HL-60 (cell line): Measurements from ENCODE around the gene SYNGR4.
"Not testable (repeated sequence)": the region's sequence is repeated elsewhere in the genome, so short reads cannot be mapped to it uniquely, and the experiment has no call there.

Source experiments
- DNase-seq, 2 experiments: peaks; one replicate each; pipeline ENCODE4 v3.0.0-alpha.2; 2010 to 2020; ENCODE audit warnings: low read depth in 1 of 2, low spot score in 1 of 2
- H3K27ac ChIP-seq: fragments of 250-450 bp; sonication (Bioruptor Pico); replicated peaks from 2 replicates; pipeline ENCODE4 v1.5.1; 2020; ENCODE audit warnings: mild to moderate bottlenecking, moderate library complexity
- H3K27me3 ChIP-seq: fragments of 250-450 bp; sonication (Bioruptor Pico); 2 replicates; pipeline ENCODE4 v1.5.1; 2021; ENCODE audit warnings: mild to moderate bottlenecking, moderate library complexity; ENCODE audit not compliant: insufficient read depth, poor library complexity, severe bottlenecking
- H3K4me3 ChIP-seq: replicated peaks from 2 replicates; pipeline ENCODE4 v1.5.1; 2011; ENCODE audit warnings: mild to moderate bottlenecking, control low read depth, low read length; ENCODE audit not compliant: insufficient read depth
- GABPA ChIP-seq: IDR thresholded peaks from 2 replicates; pipeline ENCODE4 v1.6.1; 2012; ENCODE audit warnings: low read depth
- POLR2AphosphoS5 ChIP-seq: IDR thresholded peaks from 2 replicates; pipeline ENCODE4 v1.6.1; 2012; ENCODE audit warnings: low read depth
- REST ChIP-seq: IDR thresholded peaks from 2 replicates; pipeline ENCODE4 v1.6.1; 2012; ENCODE audit warnings: low read depth; ENCODE audit not compliant: insufficient replicate concordance
- SPI1 ChIP-seq: IDR thresholded peaks from 2 replicates; pipeline ENCODE4 v1.6.1; 2012; ENCODE audit warnings: low read depth, mild to moderate bottlenecking, borderline replicate concordance
- long read RNA-seq: library from polyadenylated mRNA; unstranded; transcript quantifications from one replicate; pipeline ENCODE4 v2.0.0, GENCODE V29; 2020
- TF ChIP-seq, protein P1 (sequence below): IDR thresholded peaks from one replicate; pipeline ENCODE4 v1.5.1; 2011; ENCODE audit warnings: low read length, control low read depth, inconsistent platforms; ENCODE audit not compliant: insufficient read depth

SYNGR4 gene, protein sequence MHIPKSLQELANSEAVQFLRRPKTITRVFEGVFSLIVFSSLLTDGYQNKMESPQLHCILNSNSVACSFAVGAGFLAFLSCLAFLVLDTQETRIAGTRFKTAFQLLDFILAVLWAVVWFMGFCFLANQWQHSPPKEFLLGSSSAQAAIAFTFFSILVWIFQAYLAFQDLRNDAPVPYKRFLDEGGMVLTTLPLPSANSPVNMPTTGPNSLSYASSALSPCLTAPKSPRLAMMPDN
- long read RNA-seq, partial matches to known transcripts: 0 of 1 reads
- long read RNA-seq, other reads (novel, unspliced or antisense): 0 of 1 reads

GRCh38 chr19:48363810-48364597 lies at the start of gene SYNGR4, which contains the start of gene TMEM143:
SYNGR4 (plus strand) TSS chr19:48364367; CDS start chr19:48365843, 1,476 bp downstream.
TMEM143 (minus strand) TSS chr19:48363940; CDS start chr19:48363920, 20 bp downstream.
- H3K27ac ChIP-seq: peak within 1 kb of the TSS; percentile 91
- peak within 1 kb of the TSS; percentile 65 for H3K4me3 ChIP-seq
- no peaks in the 10 kb centered on the region for H3K27me3 ChIP-seq
- DNase-seq: peak; percentile 99 to 100
- TF ChIP-seq REST (no peak), POLR2AphosphoS5 (peak; percentile 67; the same call in 1 of the 2 replicates)

- Histone ChIP-seq H3K27me3 (no peaks in the 10 kb centered on the region), H3K27ac (no peak overlapping the region), H3K4me3 (no peak overlapping the region)
- DNase-seq: no peak
- TF ChIP-seq POLR2AphosphoS5 (no peak), SPI1 (no peak), GABPA (no peak), REST (no peak)
- TF ChIP-seq, protein P1, sequence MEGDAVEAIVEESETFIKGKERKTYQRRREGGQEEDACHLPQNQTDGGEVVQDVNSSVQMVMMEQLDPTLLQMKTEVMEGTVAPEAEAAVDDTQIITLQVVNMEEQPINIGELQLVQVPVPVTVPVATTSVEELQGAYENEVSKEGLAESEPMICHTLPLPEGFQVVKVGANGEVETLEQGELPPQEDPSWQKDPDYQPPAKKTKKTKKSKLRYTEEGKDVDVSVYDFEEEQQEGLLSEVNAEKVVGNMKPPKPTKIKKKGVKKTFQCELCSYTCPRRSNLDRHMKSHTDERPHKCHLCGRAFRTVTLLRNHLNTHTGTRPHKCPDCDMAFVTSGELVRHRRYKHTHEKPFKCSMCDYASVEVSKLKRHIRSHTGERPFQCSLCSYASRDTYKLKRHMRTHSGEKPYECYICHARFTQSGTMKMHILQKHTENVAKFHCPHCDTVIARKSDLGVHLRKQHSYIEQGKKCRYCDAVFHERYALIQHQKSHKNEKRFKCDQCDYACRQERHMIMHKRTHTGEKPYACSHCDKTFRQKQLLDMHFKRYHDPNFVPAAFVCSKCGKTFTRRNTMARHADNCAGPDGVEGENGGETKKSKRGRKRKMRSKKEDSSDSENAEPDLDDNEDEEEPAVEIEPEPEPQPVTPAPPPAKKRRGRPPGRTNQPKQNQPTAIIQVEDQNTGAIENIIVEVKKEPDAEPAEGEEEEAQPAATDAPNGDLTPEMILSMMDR: no peak
Observed at GRCh38 chr19:48315712-48316111, 48.5 kb upstream of the SYNGR4 start.

DNA sequence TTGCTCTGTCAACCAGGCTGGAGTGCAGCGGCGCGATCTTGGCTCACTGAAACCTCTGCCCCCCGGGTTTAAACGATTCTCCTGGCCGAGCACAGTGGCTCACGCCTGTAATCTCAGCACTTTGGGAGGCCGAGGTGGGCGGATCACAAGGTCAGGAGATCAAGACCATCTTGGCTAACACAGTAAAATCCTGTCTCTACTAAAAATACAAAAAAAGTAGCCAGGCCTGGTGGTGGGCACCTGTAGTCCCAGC lies 46.5 kb upstream of the SYNGR4 start:
- DNase-seq, H3K27ac ChIP-seq, H3K4me3 ChIP-seq, H3K27me3 ChIP-seq: not testable (repeated sequence)

DNA sequence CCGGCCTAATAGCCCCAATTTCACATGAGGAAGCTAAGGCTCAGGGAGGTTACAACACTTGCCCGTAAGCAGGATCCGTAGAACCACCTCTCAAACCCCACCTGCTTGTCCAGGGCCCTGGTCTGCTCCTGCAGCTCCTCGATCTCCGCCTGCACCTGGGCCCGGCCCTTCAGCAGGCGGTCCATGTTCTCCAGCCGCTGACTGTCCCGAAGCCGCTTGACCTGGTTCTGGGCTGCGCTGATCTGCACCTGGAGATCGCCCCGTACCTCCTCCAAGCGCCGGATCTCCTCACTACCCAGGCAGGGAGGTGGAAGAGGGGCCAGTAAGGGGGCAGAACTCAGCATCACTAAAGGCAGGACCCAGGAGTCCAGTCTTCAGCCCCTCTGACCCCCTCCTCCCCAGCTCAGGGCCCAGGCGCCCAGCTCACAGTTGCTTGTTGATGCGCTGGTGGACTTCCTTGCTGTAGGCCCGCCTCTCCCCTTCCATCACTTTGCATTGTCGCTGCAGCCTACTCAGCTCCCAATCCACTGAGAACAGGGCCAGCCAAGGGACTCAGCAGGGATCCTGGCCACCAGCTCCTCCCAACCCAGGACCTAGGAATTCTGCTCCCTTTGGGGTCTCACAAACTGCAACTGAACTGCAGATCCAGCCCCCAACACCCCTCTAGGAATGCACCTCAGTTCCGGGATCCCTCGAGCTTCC lies 45.7 kb upstream of the SYNGR4 start:
- H3K27ac ChIP-seq: no peak overlapping the region

More for the DNA sequence above, 45.7 kb upstream of the SYNGR4 start:
- DNase-seq: no peak
- H3K4me3 ChIP-seq: no peak overlapping the region
- no peaks in the 10 kb centered on the region for H3K27me3 ChIP-seq
- TF ChIP-seq, protein P1: no peak
- TF ChIP-seq POLR2AphosphoS5: no peak
- TF ChIP-seq REST: no peak
- TF ChIP-seq SPI1: no peak
- TF ChIP-seq GABPA: no peak
